ENCODE results near the gene GPR155. TPM values are rescaled to one million over a fixed set of nuclear protein-coding genes. Genes with fewer than 3 reads are reported as not detected.

The GPR155 gene
- total RNA-seq, 1 donor from 2014 or later = 6.2 TPM

DNA sequence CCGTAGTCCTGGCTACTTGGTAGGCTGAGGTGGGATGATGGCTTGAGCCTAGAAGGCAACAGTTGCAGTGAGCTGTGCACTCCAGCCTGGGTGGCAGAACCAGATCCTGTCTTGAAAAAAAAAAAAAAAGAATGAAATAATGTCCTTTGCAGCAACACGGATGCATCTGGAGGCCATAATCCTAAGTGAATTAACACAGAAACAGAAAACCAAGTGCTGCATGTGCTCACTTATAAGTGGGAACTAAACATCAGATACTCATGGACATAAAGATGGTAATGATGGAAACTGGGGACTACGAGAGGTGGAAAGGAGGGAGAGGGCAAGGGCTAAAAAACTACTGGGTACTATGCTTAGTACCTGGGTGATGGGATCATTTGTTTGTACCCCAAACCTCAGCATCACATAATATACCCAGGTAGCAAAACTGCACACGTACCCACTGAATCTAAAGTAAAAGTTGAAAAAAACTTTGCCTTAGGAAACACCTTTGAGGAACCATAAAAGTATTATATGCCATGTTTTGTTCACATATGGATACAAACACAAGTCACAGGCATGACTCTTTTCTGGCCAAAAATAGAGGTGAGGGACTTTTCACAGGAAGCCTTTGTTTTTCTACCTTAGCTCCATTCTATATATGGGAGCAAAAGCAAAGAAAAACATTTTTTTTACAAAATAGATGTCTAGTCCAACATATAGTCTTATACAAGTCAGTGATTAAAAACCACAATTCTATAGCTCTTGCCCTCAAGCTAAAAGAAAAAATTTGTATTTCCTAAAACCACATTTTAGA lies 36.6 kb downstream of the GPR155 start:
- Mint-ChIP-seq H3K36me3 (no peaks in the 10 kb centered on the region), H3K27me3 (no peaks in the 10 kb centered on the region), H3K9me3 (no peaks in the 10 kb centered on the region), H3K4me1 (ENCODE audit: unreplicated experiment) (no peaks in the 10 kb centered on the region), H3K4me3 (no peak overlapping the region), H3K27ac (no peak overlapping the region)
- DNase-seq (ENCODE audit: extremely low spot score, unreplicated experiment) = no peak
- TF ChIP-seq, protein P1, sequence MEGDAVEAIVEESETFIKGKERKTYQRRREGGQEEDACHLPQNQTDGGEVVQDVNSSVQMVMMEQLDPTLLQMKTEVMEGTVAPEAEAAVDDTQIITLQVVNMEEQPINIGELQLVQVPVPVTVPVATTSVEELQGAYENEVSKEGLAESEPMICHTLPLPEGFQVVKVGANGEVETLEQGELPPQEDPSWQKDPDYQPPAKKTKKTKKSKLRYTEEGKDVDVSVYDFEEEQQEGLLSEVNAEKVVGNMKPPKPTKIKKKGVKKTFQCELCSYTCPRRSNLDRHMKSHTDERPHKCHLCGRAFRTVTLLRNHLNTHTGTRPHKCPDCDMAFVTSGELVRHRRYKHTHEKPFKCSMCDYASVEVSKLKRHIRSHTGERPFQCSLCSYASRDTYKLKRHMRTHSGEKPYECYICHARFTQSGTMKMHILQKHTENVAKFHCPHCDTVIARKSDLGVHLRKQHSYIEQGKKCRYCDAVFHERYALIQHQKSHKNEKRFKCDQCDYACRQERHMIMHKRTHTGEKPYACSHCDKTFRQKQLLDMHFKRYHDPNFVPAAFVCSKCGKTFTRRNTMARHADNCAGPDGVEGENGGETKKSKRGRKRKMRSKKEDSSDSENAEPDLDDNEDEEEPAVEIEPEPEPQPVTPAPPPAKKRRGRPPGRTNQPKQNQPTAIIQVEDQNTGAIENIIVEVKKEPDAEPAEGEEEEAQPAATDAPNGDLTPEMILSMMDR (conservative IDR thresholded peaks at IDR 0.05) = no peak

DNA sequence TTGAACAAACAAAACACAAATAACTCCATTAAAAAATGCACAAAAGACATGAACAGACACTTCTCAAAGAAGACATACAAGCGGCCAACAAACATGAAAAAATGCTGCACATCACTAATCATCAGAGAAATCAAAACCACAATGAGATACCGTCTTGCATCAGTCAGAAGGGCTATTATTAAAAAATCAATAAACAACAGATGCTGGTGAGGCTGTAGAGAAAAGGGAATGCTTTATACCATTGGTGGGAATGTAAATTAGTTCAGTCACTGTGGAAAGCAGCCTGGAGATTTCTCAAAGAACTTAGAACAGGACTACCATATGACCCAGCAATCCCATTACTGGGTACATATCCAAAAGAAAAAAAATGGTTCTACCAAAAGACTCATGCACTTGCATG lies 37.8 kb downstream of the GPR155 start:
- H3K27ac Mint-ChIP-seq = no peak overlapping the region
- no peaks in the 10 kb centered on the region for H3K36me3 Mint-ChIP-seq
- H3K9me3 Mint-ChIP-seq = no peaks in the 10 kb centered on the region
- H3K4me1 Mint-ChIP-seq (ENCODE audit: unreplicated experiment) = no peaks in the 10 kb centered on the region
- no peak for DNase-seq (ENCODE audit: extremely low spot score, unreplicated experiment)
- TF ChIP-seq, protein P1 (conservative IDR thresholded peaks at IDR 0.05) = no peak
- H3K4me3 Mint-ChIP-seq = no peak overlapping the region
- no peaks in the 10 kb centered on the region for H3K27me3 Mint-ChIP-seq

DNA sequence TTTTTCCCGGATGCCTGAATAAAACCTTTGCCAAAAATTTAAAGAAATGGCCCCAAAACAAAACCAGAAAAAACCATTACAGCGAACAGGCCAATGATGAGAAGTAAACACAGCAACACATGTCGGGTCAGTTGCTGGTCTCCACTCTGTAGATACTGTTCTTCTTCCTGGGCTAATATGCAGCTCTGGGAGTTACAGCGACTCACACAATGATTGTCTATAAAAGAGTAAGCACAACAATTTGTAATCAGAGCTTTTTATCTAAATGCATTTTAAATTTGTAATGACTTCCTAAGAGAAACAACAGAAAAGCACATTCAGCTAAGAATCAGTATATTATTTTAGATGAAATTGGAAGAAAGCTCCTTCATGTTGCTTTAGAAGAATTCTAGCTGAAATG lies 40.3 kb downstream of the GPR155 start:
- Mint-ChIP-seq H3K4me1 (ENCODE audit: unreplicated experiment) (no peaks in the 10 kb centered on the region), H3K4me3 (no peak overlapping the region), H3K36me3 (no peaks in the 10 kb centered on the region), H3K27me3 (no peaks in the 10 kb centered on the region), H3K9me3 (no peaks in the 10 kb centered on the region), H3K27ac (no peak overlapping the region)
- DNase-seq (ENCODE audit: extremely low spot score, unreplicated experiment) = no peak
- TF ChIP-seq, protein P1 (conservative IDR thresholded peaks at IDR 0.05) = no peak

DNA sequence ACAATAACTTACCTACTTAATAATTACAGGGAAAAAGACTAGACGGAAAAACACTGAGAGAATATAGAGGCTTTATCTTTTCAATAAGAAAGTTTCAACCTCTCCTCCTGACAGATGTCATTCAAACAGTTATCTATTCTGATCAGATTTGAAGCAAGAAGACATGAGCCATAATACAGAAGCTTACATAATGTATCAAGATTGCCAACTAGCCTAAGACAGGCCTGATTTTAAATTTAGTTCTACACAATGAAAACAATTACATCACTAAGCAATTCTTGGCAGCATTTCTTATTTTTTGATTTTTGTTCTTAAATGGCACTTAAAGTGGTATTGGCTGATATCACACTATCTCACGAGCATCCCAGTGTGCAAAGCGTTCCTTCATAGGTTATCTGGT lies 41.6 kb downstream of the GPR155 start:
- Mint-ChIP-seq H3K27me3 (no peaks in the 10 kb centered on the region), H3K36me3 (no peaks in the 10 kb centered on the region), H3K27ac (no peak overlapping the region), H3K9me3 (no peaks in the 10 kb centered on the region), H3K4me3 (no peak overlapping the region), H3K4me1 (ENCODE audit: unreplicated experiment) (no peaks in the 10 kb centered on the region)
- DNase-seq (ENCODE audit: extremely low spot score, unreplicated experiment) = no peak
- TF ChIP-seq, protein P1 (conservative IDR thresholded peaks at IDR 0.05) = no peak

DNA sequence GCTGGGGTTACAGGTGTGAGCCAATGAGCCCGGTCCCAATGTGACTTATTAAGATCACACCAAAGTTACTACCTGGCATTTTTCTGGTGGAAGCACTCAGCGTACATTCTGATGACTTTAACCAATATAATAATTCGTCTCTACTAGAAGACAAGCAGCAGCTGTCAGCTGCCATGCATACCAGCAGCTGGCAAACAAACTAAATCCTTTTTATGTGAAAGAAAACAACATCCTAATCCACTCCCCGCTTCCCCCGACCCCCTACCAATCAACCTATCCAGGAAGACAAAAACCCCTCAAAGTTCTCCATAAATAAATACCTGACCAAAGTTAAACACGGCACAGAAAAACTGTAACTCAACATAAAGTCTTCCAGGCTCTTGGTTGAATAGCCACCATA lies 42.1 kb downstream of the GPR155 start:
- no peak for DNase-seq (ENCODE audit: extremely low spot score, unreplicated experiment)
- TF ChIP-seq, protein P1 (conservative IDR thresholded peaks at IDR 0.05) = no peak
- Mint-ChIP-seq H3K4me3 (no peak overlapping the region), H3K4me1 (ENCODE audit: unreplicated experiment) (no peaks in the 10 kb centered on the region), H3K27me3 (no peaks in the 10 kb centered on the region), H3K27ac (no peak overlapping the region), H3K9me3 (no peaks in the 10 kb centered on the region), H3K36me3 (no peaks in the 10 kb centered on the region)
